ENCODE results near the gene GABRB1. TPM values are rescaled to one million over a fixed set of nuclear protein-coding genes. Genes with fewer than 3 reads are reported as not detected.

Gene GABRB1
- total RNA-seq, result not detected in 2 replicates

DNA sequence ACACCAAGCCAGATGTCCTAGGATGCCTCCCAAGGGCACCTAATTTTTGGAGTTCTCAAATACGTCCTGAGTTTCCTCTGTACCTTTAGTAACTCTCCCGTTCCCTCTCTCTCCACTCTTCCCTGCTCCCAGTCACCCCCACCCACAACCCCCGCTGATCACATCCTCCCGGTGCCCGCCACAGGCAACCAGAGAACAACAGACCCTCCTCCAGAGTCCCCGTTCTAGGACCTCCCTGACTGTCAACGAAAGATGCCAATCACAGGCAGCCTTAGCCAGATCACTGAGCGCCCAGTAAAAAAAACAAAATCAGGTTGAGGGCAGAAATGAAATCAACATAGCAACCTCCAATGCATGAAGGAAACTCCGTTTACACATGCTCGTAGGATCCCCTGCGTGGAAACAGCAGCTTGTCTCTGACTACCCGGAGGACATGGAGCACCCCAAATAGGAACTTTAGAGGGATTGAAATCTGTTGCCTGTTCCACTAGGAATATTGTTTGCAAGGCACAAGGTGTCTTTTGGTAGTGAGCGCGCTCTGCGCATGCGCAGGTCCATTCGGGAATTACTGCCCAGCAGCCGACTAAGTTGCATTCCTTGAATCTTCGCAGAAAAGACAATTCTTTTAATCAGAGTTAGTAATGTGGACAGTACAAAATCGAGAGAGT lies at the start of gene GABRB1:
Gene GABRB1 (plus strand): TSS at position 557 of the 668 bp plus-strand sequence.
- FAIRE-seq (no peak), DNase-seq (ENCODE audit: low read depth) (peak; percentile 52)
- Histone ChIP-seq H3K27me3 (ENCODE audit: control insufficient read depth, insufficient read depth, low read length) (peaks cover 5% of the 10 kb centered on the region), H3K36me3 (ENCODE audit: control insufficient read depth, insufficient read depth, low read length) (no peaks in the 10 kb centered on the region), H3K4me3 (ENCODE audit: low read depth, low read length) (peak within 1 kb of the TSS; percentile 15)
- TF ChIP-seq, protein P1, sequence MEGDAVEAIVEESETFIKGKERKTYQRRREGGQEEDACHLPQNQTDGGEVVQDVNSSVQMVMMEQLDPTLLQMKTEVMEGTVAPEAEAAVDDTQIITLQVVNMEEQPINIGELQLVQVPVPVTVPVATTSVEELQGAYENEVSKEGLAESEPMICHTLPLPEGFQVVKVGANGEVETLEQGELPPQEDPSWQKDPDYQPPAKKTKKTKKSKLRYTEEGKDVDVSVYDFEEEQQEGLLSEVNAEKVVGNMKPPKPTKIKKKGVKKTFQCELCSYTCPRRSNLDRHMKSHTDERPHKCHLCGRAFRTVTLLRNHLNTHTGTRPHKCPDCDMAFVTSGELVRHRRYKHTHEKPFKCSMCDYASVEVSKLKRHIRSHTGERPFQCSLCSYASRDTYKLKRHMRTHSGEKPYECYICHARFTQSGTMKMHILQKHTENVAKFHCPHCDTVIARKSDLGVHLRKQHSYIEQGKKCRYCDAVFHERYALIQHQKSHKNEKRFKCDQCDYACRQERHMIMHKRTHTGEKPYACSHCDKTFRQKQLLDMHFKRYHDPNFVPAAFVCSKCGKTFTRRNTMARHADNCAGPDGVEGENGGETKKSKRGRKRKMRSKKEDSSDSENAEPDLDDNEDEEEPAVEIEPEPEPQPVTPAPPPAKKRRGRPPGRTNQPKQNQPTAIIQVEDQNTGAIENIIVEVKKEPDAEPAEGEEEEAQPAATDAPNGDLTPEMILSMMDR (IDR thresholded peaks at IDR 0.05; ENCODE audit: insufficient read depth, low read length, severe bottlenecking), result no peak

DNA sequence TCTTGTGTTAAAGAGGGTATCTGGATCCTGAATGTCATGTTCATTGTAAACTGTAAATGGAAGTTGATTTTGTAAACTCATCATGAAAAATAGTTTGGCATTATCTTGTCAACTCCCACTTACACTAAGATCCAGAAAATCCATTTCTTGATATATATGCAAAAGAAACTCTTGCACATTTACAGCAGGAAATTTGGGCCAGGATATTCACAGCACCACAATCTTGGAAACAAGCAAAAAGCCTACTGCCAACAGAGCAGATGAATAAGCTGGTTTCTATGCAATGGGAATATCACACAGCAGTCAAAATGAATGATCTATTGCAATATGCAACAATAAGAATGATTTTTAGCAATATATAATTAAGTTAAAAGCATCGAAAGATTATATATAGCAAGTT lies 46.6 kb upstream of the GABRB1 start:
- TF ChIP-seq, protein P1 (IDR thresholded peaks at IDR 0.05; ENCODE audit: insufficient read depth, low read length, severe bottlenecking), result no peak
- no peaks in the 10 kb centered on the region for H3K27me3 ChIP-seq (ENCODE audit: control insufficient read depth, insufficient read depth, low read length)
- H3K36me3 ChIP-seq (ENCODE audit: control insufficient read depth, insufficient read depth, low read length), result no peaks in the 10 kb centered on the region
- no peak overlapping the region for H3K4me3 ChIP-seq (ENCODE audit: low read depth, low read length)
- FAIRE-seq (no peak), DNase-seq (ENCODE audit: low read depth) (no peak)

DNA sequence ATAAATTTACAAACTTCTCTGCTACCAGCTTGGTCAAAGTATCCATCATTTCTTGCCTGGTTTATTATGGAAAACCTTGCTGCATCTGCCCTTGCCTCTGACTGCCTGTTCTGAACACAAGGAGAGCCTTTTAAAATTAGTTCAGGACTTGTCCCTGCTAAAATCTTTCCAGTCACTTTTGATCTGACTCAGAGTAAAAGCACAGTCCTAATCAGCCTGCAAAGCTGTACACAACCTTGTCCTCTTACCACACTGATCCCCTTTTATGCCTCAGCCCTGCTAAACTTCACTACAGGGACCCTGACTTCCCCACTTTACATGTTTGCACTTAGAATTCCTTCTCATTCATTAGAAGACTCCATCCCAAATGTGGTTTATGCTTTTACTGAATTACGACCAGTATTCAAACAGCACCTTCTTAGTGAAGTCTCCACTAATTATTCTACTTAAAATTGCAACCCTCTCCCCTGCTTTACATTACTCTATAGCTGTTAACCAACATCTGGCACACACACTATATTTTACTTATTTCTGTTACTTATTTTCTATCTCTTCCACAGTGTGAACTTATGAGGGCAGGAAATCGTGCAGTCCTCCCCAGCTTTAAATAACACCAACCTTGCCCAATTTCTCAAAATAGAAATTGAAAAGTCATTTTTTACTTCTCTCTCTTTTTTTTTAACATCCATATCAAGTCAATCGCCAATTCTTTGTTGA lies 44.3 kb upstream of the GABRB1 start:
- TF ChIP-seq, protein P1 (IDR thresholded peaks at IDR 0.05; ENCODE audit: insufficient read depth, low read length, severe bottlenecking), result no peak
- no peak for FAIRE-seq
- Histone ChIP-seq H3K36me3 (ENCODE audit: control insufficient read depth, insufficient read depth, low read length) (no peaks in the 10 kb centered on the region), H3K4me3 (ENCODE audit: low read depth, low read length) (no peak overlapping the region), H3K27me3 (ENCODE audit: control insufficient read depth, insufficient read depth, low read length) (no peaks in the 10 kb centered on the region)
- no peak for DNase-seq (ENCODE audit: low read depth)

DNA sequence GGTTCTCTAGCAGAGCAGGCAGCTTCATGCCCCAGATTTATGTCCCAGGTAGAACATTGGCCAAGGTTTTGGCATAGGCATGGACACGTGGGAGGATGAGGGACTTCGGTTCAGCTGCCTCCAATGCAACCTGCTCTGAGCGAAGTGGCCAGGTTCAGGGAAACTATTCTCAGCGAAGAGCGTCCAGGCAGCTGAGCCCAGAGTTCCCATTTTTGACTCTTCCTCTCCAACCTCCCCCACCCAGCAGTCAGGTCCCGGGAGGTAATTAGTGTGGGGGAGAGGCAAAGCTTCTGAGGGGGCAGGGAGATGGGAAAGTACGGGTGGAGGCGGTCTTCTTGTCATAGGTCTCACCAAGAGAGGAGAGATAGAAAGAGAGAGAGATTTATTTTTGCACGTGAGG lies 39.0 kb upstream of the GABRB1 start:
- no peak for FAIRE-seq

DNA sequence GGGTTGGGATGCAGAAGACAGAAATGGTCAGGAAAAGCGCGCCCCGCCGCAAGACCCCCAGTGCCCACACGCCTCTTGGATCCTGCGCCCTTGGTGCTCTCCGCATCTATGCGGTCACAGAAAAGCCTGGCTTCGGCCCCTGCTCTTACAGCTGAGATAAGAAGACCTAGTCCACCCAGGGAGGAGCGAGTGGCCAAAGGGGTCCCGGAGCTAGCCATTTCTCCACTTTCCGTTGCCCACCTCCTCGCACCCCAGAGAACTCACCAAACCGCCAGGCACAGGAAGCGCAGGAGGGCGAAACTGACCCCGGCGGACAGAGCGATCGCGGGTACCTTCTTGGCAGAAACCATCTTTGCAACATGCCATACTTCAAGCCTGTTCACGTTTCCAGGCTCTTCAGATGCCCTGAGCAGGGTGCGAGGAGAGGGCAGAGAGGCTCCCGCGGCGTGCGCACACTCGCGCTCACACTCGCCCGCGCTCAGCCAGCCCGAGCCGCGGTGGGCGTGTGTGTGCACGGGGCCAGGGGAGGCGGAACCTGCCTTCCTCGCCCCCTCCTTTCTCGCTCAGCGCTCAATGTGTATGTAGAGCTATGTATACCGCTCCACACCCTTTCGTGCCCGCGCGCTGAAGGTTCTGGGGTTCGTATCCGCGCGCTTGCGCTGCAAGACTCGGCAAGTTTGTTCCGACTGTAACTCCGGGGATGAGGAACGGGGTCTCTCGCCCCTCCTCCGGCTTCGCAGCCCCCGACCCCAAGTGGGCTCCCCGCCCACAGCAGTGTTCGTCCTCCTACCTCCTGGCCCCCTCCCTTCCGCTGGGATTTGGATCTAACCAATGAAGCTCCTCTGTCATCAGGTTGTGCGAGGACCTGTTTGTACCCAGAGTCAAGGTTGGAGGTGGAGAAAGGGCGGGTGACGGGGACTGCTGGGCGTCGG lies 38.0 kb upstream of the GABRB1 start, which contains the start of gene GABRA4:
Gene GABRA4 (minus strand): TSS at position 507 of the 932 bp plus-strand sequence. CDS start 157 bp downstream, at position 350.
- DNase-seq (ENCODE audit: low read depth), result no peak
- no peaks in the 10 kb centered on the region for H3K36me3 ChIP-seq (ENCODE audit: control insufficient read depth, insufficient read depth, low read length)
- peaks cover 11% of the 10 kb centered on the region for H3K27me3 ChIP-seq (ENCODE audit: control insufficient read depth, insufficient read depth, low read length)
- TF ChIP-seq, protein P1 (IDR thresholded peaks at IDR 0.05; ENCODE audit: insufficient read depth, low read length, severe bottlenecking), result no peak
- no peak within 1 kb of the TSS for H3K4me3 ChIP-seq (ENCODE audit: low read depth, low read length)
- no peak for FAIRE-seq

More for the DNA sequence above, 39.0 kb upstream of the GABRB1 start:
- Histone ChIP-seq H3K36me3 (ENCODE audit: control insufficient read depth, insufficient read depth, low read length) (no peaks in the 10 kb centered on the region), H3K27me3 (ENCODE audit: control insufficient read depth, insufficient read depth, low read length) (peaks cover 11% of the 10 kb centered on the region), H3K4me3 (ENCODE audit: low read depth, low read length) (no peak overlapping the region)
- TF ChIP-seq, protein P1 (IDR thresholded peaks at IDR 0.05; ENCODE audit: insufficient read depth, low read length, severe bottlenecking), result no peak
- DNase-seq (ENCODE audit: low read depth), result no peak
